NCI-H510A treated with DMSO at 0.1 percent for 48 hours (cell line): ENCODE data around the gene ITGA5.
A peak's percentile ranks its signal among the peaks of the same experiment; 100 is the strongest.

ENCODE experiments used
- DNase-seq: peaks from one replicate; lab custom pipeline; 2025; lab: John Stamatoyannopoulos, UW

Gene ITGA5

DNA sequence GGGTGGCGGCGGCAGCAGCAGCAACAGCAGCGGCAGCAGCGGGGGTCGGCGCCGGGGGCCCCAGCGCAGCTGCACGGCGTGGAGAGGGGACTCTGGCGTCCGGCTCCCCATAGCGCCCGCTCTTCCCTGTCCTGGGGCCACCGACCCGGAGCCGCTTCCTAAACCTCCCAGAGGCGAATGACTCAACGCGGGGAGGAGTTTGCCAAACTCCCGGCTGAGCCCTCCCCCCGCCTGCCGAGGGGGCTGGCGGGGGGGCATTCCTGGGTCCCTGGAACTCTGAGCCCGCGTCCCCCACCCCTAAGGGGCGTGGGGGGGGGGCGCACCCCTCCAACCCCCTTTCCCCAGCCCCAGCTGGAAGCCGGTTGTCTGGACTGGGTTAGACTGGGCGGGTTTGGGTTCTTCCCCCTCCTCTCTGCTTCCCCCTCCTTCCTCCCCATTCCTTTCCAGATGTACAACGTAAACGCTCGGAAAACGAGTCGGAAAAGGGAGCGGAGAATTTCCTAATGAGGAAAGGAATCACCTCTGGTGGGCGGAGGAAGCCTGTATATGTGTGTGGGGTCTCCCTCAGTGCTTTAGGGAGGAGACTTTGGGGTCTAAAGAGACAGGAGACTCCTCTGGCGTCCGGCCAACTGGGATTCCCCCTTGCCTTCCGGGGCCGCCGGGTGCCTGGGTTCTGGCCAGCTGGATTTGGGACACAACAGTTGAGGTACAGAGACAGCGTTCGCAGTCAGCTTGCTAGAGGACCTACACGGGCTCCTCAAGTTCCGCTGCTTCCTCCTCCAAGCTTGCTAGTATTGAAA is at the start of gene ITGA5:
ITGA5 (minus strand) TSS at position 179 of the 800 bp plus-strand sequence; CDS start at position 111, 68 bp downstream.
- DNase-seq = no peak

DNA sequence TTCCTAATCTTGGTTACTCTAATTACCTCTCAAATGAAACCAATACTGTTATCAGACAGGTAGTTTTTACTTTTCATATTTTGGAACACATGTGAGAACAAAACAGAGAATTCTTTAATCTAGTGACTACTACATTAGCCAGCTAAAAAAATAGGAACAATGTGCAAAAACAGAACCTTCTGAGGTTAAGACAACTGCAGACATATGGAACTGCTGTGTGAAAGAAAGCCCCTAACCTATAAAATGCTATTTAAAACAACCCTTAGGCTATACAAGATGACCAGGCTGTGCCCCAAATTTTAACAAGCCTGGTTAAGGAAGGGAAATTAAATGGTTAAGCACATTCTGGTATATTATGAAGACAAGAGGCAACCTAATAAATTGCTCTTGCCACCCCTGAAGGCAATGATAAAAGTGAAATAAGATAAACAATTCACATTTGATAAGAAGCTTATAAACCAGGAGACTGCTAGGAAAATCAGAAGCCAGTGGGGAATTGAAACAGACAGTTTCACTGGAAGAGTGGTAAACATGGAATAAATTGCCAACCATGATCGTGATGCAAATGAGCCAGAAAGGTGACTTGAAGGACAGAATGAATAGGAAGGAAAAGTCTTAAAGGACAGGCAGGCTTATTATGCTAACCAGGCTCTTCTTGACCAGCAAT is 46.9 kb upstream of the ITGA5 start:
- DNase-seq = no peak

GRCh38 chr12:54463484-54463883 is 44.4 kb upstream of the ITGA5 start:
- DNase-seq = no peak

- DNase-seq = no peak
Measured at GRCh38 chr12:54463034-54463433, 44.0 kb upstream of the ITGA5 start.

- DNase-seq = no peak
Measured at GRCh38 chr12:54460317-54460923, 41.4 kb upstream of the ITGA5 start.

DNA sequence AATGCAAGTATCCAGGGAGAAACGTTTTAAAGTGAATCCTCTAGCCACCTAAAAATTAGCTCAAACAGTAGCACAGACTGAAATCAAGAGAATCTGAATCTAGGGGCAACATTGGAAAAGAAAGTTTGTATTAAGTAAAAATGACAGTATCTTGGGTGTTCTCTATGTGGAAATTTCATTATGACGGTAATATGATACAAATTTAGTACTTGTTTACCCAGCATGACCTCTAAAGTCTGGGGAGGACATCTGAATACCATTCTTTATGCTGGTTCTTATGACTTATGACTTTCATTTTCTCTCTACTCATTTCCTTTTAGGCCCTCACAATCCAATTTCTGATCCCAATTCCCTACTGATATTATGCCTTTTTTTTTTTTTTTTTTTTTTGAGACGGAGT is 40.3 kb upstream of the ITGA5 start:
- no peak for DNase-seq

GRCh38 chr12:54455760-54456469 is 36.8 kb upstream of the ITGA5 start:
- no peak for DNase-seq

- DNase-seq = no peak
Measured at GRCh38 chr12:54452628-54453027, 33.6 kb upstream of the ITGA5 start.

DNA sequence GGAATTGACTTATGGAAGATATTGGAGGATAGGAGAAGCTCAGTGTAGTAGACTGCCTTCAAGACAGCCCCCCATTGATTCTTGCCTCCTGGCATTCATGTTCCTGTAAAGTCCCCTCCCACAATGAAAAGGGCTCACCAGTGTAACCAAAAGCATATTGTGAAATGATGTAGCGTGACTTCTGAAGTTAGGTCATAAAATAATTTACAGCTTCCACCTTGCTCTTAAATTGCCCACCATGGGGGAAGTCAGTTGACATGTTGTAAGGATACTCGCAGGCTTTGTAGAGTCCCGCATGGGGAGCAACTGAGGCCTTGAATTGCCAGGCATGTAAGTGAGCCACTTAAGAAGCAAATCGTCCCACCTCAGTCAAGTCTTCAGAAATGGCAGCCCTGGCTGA is 29.3 kb upstream of the ITGA5 start:
- no peak for DNase-seq

- DNase-seq = no peak
Measured at GRCh38 chr12:54447917-54448316, 28.9 kb upstream of the ITGA5 start.

- DNase-seq = peak; percentile 22
Measured at GRCh38 chr12:54444206-54444605, 25.1 kb upstream of the ITGA5 start.

DNA sequence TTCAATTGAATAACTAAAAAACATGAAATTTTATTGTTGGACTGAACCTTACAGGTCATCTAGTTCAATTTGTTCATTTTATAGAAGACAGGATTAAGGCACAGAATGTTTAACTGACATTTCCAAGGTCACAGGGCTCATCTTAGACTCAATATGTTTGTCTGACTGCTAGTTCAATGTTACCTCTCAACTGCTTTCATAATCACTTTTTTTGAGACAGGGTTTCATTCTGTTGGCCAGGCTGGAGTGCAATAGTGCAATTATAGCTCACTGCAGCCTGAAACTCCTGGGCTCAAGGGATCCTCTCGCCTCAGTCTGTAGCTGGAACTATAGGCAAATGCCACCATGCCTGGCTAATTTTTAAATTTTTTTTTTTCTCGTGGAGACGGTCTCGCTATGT is 24.4 kb upstream of the ITGA5 start:
- no peak for DNase-seq

DNA sequence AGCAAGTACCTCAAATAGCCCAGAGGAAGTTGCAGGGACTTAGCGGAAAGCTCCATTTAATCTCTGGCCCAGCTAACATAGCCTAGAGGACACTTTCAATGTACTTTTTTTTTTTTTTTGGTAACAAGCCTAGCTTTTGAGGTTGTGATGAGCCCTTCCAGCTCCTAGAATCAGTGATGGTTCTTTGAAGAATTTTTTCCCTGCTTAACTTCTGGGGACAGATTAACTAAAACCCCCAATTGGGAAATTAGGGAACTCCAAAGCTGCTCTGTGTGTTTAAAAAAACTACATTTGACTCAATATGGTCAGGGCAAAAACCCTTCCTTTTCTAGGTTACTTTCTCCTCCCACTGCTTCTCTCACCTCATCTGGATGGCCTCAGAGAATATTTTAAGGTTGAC is 23.9 kb upstream of the ITGA5 start:
- no peak for DNase-seq

DNA sequence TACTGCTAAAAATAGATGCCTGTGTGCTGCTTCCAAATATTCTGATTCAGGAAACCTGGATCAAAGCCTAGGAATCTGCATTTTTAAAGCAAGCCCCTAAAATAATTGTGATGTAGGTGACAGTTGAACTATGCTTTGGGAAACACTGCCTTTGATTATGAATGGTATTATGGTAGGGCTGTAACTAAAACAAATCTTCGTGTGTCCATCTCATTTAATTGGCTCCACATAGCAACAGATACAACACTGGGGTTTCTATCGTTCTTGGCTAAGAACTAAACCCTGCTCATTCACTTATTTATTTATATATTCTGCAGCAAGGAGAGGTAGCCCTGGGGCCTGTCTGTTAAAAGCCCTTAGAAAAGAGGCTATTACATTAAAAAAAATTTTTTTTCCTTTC is 23.0 kb upstream of the ITGA5 start:
- DNase-seq = no peak

DNA sequence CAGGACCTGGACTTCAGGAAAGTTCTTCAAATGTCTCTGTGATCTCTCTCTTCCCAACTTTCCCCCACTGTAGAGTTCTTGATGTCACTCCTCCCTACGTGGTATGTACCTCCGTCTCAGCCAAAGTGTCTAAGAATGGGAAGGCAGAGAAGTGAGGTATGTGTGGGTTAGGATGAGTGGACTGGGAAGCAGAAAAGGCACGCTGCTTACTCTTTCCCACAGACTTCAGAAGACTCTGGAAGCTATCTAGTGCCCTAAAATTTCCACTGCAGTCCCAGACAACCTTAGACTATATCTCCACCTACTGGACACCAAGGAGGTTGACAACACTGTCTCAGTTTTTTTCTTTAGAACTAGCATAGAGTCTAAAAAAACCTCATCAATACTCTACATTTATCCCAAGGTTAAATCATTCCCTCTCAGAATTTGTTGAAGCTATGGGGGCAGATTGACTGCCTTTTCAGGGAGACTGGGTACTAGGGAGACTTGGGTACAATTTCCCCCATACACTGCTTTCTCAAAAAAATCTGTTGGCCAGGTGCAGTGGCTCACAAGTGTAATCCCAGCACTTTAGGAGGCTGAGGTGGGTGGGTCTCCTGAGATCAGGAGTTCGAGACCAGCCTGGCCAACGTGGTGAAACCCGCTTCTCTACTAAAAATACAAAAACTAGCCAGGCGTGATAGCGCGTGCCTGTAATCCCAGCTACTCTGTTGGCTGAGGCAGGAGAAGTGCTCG is 20.6 kb upstream of the ITGA5 start:
- DNase-seq = peak; percentile 58

DNA sequence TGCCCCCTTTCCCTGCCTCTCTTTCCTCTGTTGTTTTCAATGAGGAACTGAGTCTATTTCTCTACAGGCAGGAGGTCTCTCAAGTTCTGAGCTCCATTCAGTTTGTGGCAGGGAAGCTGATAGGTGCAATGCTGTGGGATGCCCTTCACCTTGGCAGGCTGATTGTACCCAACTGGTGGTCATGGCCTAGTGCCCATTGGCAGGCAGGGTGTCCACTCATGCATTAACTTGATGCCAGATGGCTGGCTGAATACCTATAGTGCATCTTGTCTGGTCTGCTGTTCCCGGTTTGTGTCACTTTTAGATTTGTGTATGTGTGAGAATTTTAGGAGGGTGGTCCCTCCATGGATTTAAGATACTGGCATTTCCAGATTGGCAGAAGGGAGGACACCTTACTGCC is 20.0 kb upstream of the ITGA5 start:
- no peak for DNase-seq

DNA sequence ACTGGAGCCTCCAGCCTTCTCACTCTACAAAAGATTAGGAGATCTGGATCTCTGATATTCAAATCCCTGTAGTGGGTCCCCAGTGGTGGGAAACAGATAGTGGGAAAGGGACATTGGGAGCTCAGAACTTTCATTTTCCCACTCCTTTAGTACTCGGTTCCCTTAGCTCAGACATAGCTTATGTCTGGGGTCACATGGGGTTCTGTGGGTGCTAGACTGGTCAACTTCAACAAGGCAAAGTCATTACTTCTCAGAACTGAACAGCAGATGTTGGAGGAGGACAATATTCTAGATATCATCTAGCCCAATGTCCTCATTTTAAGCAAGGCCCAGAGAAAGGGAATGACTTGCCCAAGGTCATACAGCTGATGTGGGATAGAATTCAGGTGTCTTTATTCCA is 19.5 kb upstream of the ITGA5 start:
- no peak for DNase-seq

- no peak for DNase-seq
Measured at GRCh38 chr12:54437697-54438096, 18.6 kb upstream of the ITGA5 start.

GRCh38 chr12:54437243-54437642 is 18.2 kb upstream of the ITGA5 start:
- DNase-seq = no peak

DNA sequence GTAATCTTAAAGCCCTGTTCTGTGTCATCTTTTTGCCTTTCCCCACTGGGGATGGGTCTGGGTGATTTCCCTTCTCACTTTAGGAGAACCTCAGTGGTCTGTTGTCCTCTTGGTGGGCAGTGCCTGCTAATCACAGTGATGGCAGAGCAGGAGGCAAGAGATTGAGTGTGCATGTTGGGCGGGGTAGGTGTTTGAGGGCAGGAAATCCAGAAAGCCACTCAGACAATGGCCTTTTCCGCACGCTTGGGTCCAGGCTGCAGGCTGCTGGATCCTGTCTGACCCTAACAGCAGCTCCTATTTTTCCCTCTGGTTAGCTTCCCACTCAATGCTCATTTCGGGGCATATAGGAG is 13.7 kb upstream of the ITGA5 start:
- DNase-seq = no peak

DNA sequence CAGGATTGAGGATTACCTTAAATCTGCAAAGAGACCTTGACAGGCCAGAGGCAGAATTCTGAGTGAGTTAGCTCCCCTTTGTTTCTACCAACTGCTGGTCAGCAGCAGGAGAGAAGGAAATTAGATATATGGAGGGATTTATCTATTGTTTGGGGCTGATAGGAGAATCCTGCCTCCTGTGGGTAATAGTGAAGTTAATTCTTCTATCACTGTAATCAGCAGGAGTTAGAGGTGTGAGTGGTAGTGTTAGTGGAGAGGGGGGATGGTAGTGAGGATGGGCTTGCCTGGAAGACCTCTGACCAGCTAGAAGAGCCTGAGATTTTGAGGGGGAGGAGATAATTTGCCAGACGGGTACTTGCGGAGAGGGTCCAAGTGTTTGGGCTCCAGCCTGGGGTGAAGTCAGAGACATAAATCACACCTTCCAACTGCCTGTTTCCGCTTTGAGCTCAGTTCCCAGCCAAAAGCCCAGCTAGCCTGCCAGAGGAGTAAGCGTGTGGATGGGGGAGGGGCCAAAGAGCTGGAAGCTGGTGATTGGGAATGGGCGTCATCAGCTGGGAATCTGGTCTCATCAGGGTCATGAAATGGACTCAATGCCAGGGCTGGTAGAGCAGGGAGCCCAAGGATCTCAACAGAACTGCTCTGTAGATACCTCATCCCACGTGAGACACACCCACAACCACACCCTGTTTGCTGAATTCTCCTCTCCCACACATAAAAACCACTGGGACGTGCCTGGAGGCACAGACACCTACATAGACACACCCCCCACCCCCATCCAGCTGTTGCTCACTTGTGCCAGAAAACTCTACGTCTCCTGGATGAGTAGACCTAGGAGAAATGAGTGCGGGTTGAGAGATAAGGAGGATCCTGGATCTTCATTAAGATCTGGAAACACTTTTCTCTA is 13.1 kb upstream of the ITGA5 start:
- no peak for DNase-seq
